Fibroblast of lung (primary cell): ENCODE data around the gene CMTM7.

ENCODE experiments used
- EZH2 ChIP-seq: IDR thresholded peaks from 2 replicates; pipeline ENCODE4 v1.5.1; 2012; ENCODE audit warnings: low read length, control low read depth, mild to moderate bottlenecking; ENCODE audit errors: missing control alignments
- TF ChIP-seq, protein P1 (sequence below), 2 donors: IDR thresholded peaks in 1 of 2; conservative IDR thresholded peaks in 1 of 2; 1 replicate in 1 of 2; 2 replicates in 1 of 2; pipeline ENCODE4 v1.5.1; 2011 to 2012; ENCODE audit warnings: low read length in 2 of 2, control low read depth in 1 of 2, inconsistent platforms in 1 of 2, low read depth in 1 of 2, mild to moderate bottlenecking in 1 of 2

DNA sequence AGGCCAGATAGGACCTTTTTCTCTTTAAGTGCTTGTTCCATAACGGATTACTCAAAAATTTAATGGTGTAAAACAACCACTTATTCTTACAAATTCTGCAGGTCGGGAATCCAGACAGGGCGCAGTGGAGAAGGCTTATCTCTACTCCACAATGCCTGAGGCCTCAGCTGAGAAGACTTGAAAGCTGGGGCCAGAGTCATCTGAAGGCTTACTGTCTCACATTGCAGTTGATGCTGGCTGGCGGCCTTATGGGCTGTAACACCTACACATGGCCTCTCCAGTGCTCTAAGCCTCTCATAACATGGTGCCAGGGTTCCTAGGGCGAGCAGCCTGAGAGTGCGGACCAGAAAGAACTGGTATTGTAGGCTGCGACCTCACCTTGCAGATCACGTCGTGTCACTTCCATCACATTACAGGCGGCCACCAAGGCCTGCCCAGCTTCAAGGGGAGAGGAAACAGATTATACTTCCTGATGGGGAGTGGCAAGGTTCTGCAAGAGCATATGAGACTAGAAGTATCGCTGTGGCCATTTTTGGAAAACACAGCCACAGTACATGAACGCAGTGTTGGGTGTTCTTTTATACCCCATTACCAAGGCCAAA lies 32.4 kb downstream of the CMTM7 start:
- TF ChIP-seq, protein P1, sequence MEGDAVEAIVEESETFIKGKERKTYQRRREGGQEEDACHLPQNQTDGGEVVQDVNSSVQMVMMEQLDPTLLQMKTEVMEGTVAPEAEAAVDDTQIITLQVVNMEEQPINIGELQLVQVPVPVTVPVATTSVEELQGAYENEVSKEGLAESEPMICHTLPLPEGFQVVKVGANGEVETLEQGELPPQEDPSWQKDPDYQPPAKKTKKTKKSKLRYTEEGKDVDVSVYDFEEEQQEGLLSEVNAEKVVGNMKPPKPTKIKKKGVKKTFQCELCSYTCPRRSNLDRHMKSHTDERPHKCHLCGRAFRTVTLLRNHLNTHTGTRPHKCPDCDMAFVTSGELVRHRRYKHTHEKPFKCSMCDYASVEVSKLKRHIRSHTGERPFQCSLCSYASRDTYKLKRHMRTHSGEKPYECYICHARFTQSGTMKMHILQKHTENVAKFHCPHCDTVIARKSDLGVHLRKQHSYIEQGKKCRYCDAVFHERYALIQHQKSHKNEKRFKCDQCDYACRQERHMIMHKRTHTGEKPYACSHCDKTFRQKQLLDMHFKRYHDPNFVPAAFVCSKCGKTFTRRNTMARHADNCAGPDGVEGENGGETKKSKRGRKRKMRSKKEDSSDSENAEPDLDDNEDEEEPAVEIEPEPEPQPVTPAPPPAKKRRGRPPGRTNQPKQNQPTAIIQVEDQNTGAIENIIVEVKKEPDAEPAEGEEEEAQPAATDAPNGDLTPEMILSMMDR (conservative IDR thresholded peaks at IDR 0.05 in 1 of 2, IDR thresholded peaks at IDR 0.05 in 1 of 2; ENCODE audit: low read depth in 1 of 2, low read length in 2 of 2): no peak
- no peak for TF ChIP-seq EZH2
